ENCODE results near the gene MFAP4. TPM values are rescaled to one million over a fixed set of nuclear protein-coding genes. Genes with fewer than 3 reads are reported as not detected.

MFAP4 gene
- total and polyA plus RNA-seq, 9 of the 15 experiments (the other 6 are each of a cell fraction or from before 2014, with no cell fraction given): 0.07 to 0.24 TPM; not detected in 7

DNA sequence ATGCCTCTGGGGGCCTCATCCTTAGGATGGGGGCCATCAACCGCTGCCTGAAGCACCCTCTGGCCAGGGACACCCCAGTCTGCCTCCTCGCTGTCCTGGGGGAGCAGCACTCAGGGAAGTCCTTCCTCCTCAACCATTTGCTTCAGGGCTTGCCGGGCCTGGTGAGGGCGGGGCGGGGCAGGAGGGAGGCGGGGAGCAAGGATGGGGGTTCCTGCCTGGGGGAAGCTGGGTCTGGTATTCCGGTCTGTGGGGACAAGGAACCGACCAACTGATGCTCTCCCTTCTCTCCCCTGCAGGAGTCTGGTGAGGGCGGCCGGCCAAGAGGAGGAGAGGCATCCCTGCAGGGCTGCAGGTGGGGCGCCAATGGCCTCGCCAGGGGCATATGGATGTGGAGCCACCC is 26.0 kb upstream of the MFAP4 start:
- Histone ChIP-seq H3K27ac (ENCODE audit: extremely low read depth, low read depth, low read length) (no peak overlapping the region), H3K27me3 (ENCODE audit: control insufficient read depth in 2 of 2, insufficient read depth in 2 of 2, low read length in 2 of 2) (peaks cover 4 to 72% of the 10 kb centered on the region in 2 experiments), H2AFZ (ENCODE audit: low read depth, low read length) (no peak overlapping the region), H3K9me3 (replicated peaks; ENCODE audit: control insufficient read depth, insufficient read depth, low read depth, low read length) (no peaks in the 10 kb centered on the region), H3K36me3 (ENCODE audit: control insufficient read depth, insufficient read depth, low read length) (no peaks in the 10 kb centered on the region), H3K9me1 (ENCODE audit: control insufficient read depth, insufficient read depth, low read length) (no peaks in the 10 kb centered on the region), H3K4me2 (ENCODE audit: insufficient read depth, low read length) (no peak overlapping the region), H3K4me3 (no peak overlapping the region), H3K4me1 (replicated peaks in 1 of 2; ENCODE audit: control insufficient read depth in 2 of 2, insufficient read depth in 2 of 2, low read length in 2 of 2) (no peaks in the 10 kb centered on the region), H3K79me2 (ENCODE audit: control insufficient read depth, insufficient read depth, low read length) (no peaks in the 10 kb centered on the region), H4K20me1 (replicated peaks; ENCODE audit: control insufficient read depth, insufficient read depth, low read length) (no peaks in the 10 kb centered on the region), H3K9ac (ENCODE audit: insufficient read depth in 1 of 2, low read depth in 2 of 2, low read length in 2 of 2) (no peak overlapping the region)
- intact Hi-C loops (cut with micrococcal nuclease): no loop called here
- FAIRE-seq (no peak), DNase-seq (ENCODE audit: extremely low read depth in 1 of 4, low spot score in 3 of 4) (no peak), ATAC-seq (no peak)
- 0% methylated on average over 1 of the region's 12 CpGs for WGBS (ENCODE audit: insufficient coverage, low coverage, missing lambda C conversion rate)
- in situ Hi-C loops (cut with MboI): no loop called here
- ChIA-PET POLR2A (interaction anchor here (0.6 to 0.9 kb wide), 2 partner anchors 35 to 52 kb away, joined by 3 read pairs; partner anchors contain the start of gene MAPK7), CTCF (ENCODE audit: low intra/inter-chr PET ratio) (no interaction called here)
- BruUV-seq (replicated peaks): no TSS peak
- TF ChIP-seq CC2D1A (IDR thresholded peaks at IDR 0.05) (no peak), ZNF311 (CRISPR knock-in tag; IDR thresholded peaks at IDR 0.05) (no peak), GTF2F1 (IDR thresholded peaks at IDR 0.05; ENCODE audit: low read depth, low read length) (no peak), HMG20A (CRISPR knock-in tag; conservative IDR thresholded peaks at IDR 0.05) (no peak), RBM15 (IDR thresholded peaks at IDR 0.05; ENCODE audit: insufficient read depth, low read length) (no peak), NR4A1 (CRISPR knock-in tag; IDR thresholded peaks at IDR 0.05) (no peak), NR4A1 (tag; IDR thresholded peaks at IDR 0.05) (no peak), SLC30A9 (CRISPR knock-in tag; IDR thresholded peaks at IDR 0.05) (no peak), SIX5 (IDR thresholded peaks at IDR 0.05; ENCODE audit: borderline replicate concordance in 1 of 2, insufficient read depth in 1 of 2, low read depth in 1 of 2, low read length in 2 of 2) (no peak), RBFOX2 (IDR thresholded peaks at IDR 0.05; ENCODE audit: low read depth, low read length) (no peak), CCAR2 (IDR thresholded peaks at IDR 0.05; ENCODE audit: low read depth, low read length) (no peak)
- TF ChIP-seq, protein P1, sequence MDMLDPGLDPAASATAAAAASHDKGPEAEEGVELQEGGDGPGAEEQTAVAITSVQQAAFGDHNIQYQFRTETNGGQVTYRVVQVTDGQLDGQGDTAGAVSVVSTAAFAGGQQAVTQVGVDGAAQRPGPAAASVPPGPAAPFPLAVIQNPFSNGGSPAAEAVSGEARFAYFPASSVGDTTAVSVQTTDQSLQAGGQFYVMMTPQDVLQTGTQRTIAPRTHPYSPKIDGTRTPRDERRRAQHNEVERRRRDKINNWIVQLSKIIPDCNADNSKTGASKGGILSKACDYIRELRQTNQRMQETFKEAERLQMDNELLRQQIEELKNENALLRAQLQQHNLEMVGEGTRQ (CRISPR knock-in tag; IDR thresholded peaks at IDR 0.05): no peak
- TF ChIP-seq, protein P2, sequence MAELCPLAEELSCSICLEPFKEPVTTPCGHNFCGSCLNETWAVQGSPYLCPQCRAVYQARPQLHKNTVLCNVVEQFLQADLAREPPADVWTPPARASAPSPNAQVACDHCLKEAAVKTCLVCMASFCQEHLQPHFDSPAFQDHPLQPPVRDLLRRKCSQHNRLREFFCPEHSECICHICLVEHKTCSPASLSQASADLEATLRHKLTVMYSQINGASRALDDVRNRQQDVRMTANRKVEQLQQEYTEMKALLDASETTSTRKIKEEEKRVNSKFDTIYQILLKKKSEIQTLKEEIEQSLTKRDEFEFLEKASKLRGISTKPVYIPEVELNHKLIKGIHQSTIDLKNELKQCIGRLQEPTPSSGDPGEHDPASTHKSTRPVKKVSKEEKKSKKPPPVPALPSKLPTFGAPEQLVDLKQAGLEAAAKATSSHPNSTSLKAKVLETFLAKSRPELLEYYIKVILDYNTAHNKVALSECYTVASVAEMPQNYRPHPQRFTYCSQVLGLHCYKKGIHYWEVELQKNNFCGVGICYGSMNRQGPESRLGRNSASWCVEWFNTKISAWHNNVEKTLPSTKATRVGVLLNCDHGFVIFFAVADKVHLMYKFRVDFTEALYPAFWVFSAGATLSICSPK (IDR thresholded peaks at IDR 0.05; ENCODE audit: borderline replicate concordance): no peak
- TF ChIP-seq, protein P3, sequence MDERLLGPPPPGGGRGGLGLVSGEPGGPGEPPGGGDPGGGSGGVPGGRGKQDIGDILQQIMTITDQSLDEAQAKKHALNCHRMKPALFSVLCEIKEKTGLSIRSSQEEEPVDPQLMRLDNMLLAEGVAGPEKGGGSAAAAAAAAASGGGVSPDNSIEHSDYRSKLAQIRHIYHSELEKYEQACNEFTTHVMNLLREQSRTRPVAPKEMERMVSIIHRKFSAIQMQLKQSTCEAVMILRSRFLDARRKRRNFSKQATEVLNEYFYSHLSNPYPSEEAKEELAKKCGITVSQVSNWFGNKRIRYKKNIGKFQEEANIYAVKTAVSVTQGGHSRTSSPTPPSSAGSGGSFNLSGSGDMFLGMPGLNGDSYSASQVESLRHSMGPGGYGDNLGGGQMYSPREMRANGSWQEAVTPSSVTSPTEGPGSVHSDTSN (CRISPR knock-in tag; IDR thresholded peaks at IDR 0.05; ENCODE audit: low read depth): no peak
- TF ChIP-seq, protein P3 (tag; conservative IDR thresholded peaks at IDR 0.05; ENCODE audit: low read depth): no peak
- TF ChIP-seq, protein P4, sequence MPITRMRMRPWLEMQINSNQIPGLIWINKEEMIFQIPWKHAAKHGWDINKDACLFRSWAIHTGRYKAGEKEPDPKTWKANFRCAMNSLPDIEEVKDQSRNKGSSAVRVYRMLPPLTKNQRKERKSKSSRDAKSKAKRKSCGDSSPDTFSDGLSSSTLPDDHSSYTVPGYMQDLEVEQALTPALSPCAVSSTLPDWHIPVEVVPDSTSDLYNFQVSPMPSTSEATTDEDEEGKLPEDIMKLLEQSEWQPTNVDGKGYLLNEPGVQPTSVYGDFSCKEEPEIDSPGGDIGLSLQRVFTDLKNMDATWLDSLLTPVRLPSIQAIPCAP (CRISPR knock-in tag; IDR thresholded peaks at IDR 0.05; ENCODE audit: borderline replicate concordance): no peak
- TF ChIP-seq, protein P5, sequence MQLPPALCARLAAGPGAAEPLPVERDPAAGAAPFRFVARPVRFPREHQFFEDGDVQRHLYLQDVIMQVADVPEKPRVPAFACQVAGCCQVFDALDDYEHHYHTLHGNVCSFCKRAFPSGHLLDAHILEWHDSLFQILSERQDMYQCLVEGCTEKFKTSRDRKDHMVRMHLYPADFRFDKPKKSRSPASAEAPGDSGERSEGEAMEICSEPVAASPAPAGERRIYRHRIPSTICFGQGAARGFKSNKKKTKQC (CRISPR knock-in tag; IDR thresholded peaks at IDR 0.05): no peak
